HG03064 (cell line): Measurements from ENCODE around the gene MYCN.
"Not testable (repeated sequence)": the region's sequence is repeated elsewhere in the genome, so short reads cannot be mapped to it uniquely, and the experiment has no call there.

ENCODE experiments used
- ATAC-seq: cut with Tn5 transposase; IDR thresholded peaks from one replicate; pipeline ENCODE4 v1.9.1; 2021; ENCODE audit warnings: low read depth; ENCODE audit not compliant: unreplicated experiment

Gene MYCN

GRCh38 chr2:15907461-15908324 is 32.7 kb upstream of the MYCN start:
- no peak for ATAC-seq

- no peak for ATAC-seq
Observed at GRCh38 chr2:15908371-15908770, 32.0 kb upstream of the MYCN start.

- ATAC-seq: no peak
Observed at GRCh38 chr2:15909157-15909556, 31.2 kb upstream of the MYCN start.

GRCh38 chr2:15909736-15910135 is 30.6 kb upstream of the MYCN start:
- no peak for ATAC-seq

- ATAC-seq: not testable (repeated sequence)
Observed at GRCh38 chr2:15911270-15911669, 29.1 kb upstream of the MYCN start.

- ATAC-seq: no peak
Observed at GRCh38 chr2:15911686-15912085, 28.7 kb upstream of the MYCN start.

GRCh38 chr2:15912203-15912602 is 28.1 kb upstream of the MYCN start:
- no peak for ATAC-seq

- no peak for ATAC-seq
Observed at GRCh38 chr2:15913146-15913545, 27.2 kb upstream of the MYCN start.

GRCh38 chr2:15914596-15915385 is 25.6 kb upstream of the MYCN start:
- no peak for ATAC-seq

- not testable (repeated sequence) for ATAC-seq
Observed at GRCh38 chr2:15915546-15915945, 24.8 kb upstream of the MYCN start.

- no peak for ATAC-seq
Observed at GRCh38 chr2:15916336-15916735, 24.0 kb upstream of the MYCN start.

- no peak for ATAC-seq
Observed at GRCh38 chr2:15918761-15919356, 21.5 kb upstream of the MYCN start.

- ATAC-seq: no peak
Observed at GRCh38 chr2:15919716-15920434, 20.5 kb upstream of the MYCN start.

- ATAC-seq: no peak
Observed at GRCh38 chr2:15920696-15921095, 19.7 kb upstream of the MYCN start.

- ATAC-seq: no peak
Observed at GRCh38 chr2:15923597-15923996, 16.8 kb upstream of the MYCN start.

- ATAC-seq: no peak
Observed at GRCh38 chr2:15925819-15926218, 14.5 kb upstream of the MYCN start.

- ATAC-seq: no peak
Observed at GRCh38 chr2:15926252-15926651, 14.1 kb upstream of the MYCN start.

GRCh38 chr2:15927551-15928218 is 12.7 kb upstream of the MYCN start:
- ATAC-seq: no peak

- not testable (repeated sequence) for ATAC-seq
Observed at GRCh38 chr2:15929008-15929407, 11.3 kb upstream of the MYCN start.

- no peak for ATAC-seq
Observed at GRCh38 chr2:15929861-15930260, 10.5 kb upstream of the MYCN start.
